GM23338 (cell line): ENCODE data around the gene DACH1. TPM values are rescaled to one million over a fixed set of nuclear protein-coding genes. Genes with fewer than 3 reads are reported as not detected.

Source experiments
- ATAC-seq: fragments of 200-7000 bp; cut with Tn5 transposase; 3 replicates; pipeline ENCODE4 v1.9.1; 2020
- DNase-seq: peaks from one replicate; pipeline ENCODE4 v3.0.0-alpha.2; 2015; ENCODE audit warnings: low spot score
- H2AFZ ChIP-seq: fragments of 200-600 bp; sonication (generic); 2 replicates; pipeline ENCODE4 v1.8.0; 2016; ENCODE audit warnings: antibody characterized with exemption, mild to moderate bottlenecking, moderate library complexity
- H3F3A ChIP-seq: fragments of 200-600 bp; sonication (generic); replicated peaks from 2 replicates; pipeline ENCODE4 v1.8.0; 2017; ENCODE audit warnings: antibody characterized with exemption, mixed run types, low read depth
- H3K27ac ChIP-seq: fragments of 200-600 bp; sonication (generic); 2 replicates; pipeline ENCODE4 v1.6.1; 2016; ENCODE audit warnings: low read depth
- H3K27me3 ChIP-seq: fragments of 200-600 bp; sonication (generic); 2 replicates; pipeline ENCODE4 v1.8.0; 2016; ENCODE audit warnings: mild to moderate bottlenecking, mixed run types, moderate library complexity; ENCODE audit not compliant: insufficient read depth
- H3K36me3 ChIP-seq: fragments of 200-600 bp; sonication (generic); 2 replicates; pipeline ENCODE4 v1.8.0; 2016; ENCODE audit warnings: mild to moderate bottlenecking; ENCODE audit not compliant: insufficient read depth
- H3K4me1 ChIP-seq: fragments of 200-600 bp; sonication (generic); 2 replicates; pipeline ENCODE4 v1.8.0; 2016; ENCODE audit warnings: mild to moderate bottlenecking, moderate library complexity; ENCODE audit not compliant: insufficient read depth
- H3K4me2 ChIP-seq: fragments of 200-600 bp; sonication (generic); 2 replicates; pipeline ENCODE4 v1.7.1; 2017; ENCODE audit warnings: mixed run types
- H3K4me3 ChIP-seq: fragments of 200-600 bp; sonication (generic); 2 replicates; pipeline ENCODE4 v1.6.1; 2016; ENCODE audit warnings: mixed run types
- H3K79me2 ChIP-seq: fragments of 200-600 bp; sonication (generic); replicated peaks from 2 replicates; pipeline ENCODE4 v1.8.0; 2017; ENCODE audit warnings: mild to moderate bottlenecking; ENCODE audit not compliant: insufficient read depth
- H3K9me2 ChIP-seq: fragments of 200-600 bp; sonication (generic); 2 replicates; pipeline ENCODE4 v1.8.0; 2017; ENCODE audit not compliant: insufficient read depth
- H4K20me1 ChIP-seq: fragments of 200-600 bp; sonication (generic); replicated peaks from 2 replicates; pipeline ENCODE4 v1.8.0; 2017; ENCODE audit warnings: mild to moderate bottlenecking; ENCODE audit not compliant: insufficient read depth
- H3K27ac Mint-ChIP-seq: 2 replicates; pipeline ENCODE4 v1.8.0; 2020; ENCODE audit warnings: inconsistent platforms, mild to moderate bottlenecking, moderate library complexity, mixed read lengths
- H3K27me3 Mint-ChIP-seq: 3 replicates; pipeline ENCODE4 v1.8.0; 2022; ENCODE audit warnings: low read depth, mild to moderate bottlenecking, moderate library complexity, mixed read lengths, inconsistent platforms; ENCODE audit not compliant: insufficient read depth, poor library complexity
- H3K36me3 Mint-ChIP-seq: 3 replicates; pipeline ENCODE4 v1.8.0; 2021; ENCODE audit warnings: low read depth, mild to moderate bottlenecking, inconsistent platforms, moderate library complexity, mixed read lengths
- H3K4me1 Mint-ChIP-seq: 3 replicates; pipeline ENCODE4 v1.8.0; 2020; ENCODE audit warnings: mild to moderate bottlenecking, inconsistent platforms, mixed read lengths
- H3K4me3 Mint-ChIP-seq: 3 replicates; pipeline ENCODE4 v1.8.0; 2021; ENCODE audit warnings: moderate library complexity, mild to moderate bottlenecking, inconsistent platforms, mixed read lengths
- H3K9me3 Mint-ChIP-seq: 3 replicates; pipeline ENCODE4 v1.8.0; 2020; ENCODE audit warnings: moderate library complexity, mild to moderate bottlenecking, inconsistent platforms, mixed read lengths
- CREB1 ChIP-seq: fragments of 250-450 bp; sonication (Bioruptor Pico); IDR thresholded peaks from 2 replicates; pipeline ENCODE4 v1.5.0; 2020; ENCODE audit warnings: low read depth, mild to moderate bottlenecking, moderate library complexity
- ETS1 ChIP-seq: IDR thresholded peaks from 2 replicates; pipeline ENCODE4 v1.6.1; 2016; ENCODE audit warnings: antibody characterized with exemption
- EZH2 ChIP-seq: fragments of 200-600 bp; sonication (generic); IDR thresholded peaks from one replicate; pipeline ENCODE4 v1.8.0; 2017; ENCODE audit warnings: antibody characterized with exemption, mild to moderate bottlenecking, low read depth; ENCODE audit not compliant: unreplicated experiment
- EZH2phosphoT487 ChIP-seq: fragments of 200-600 bp; sonication (generic); IDR thresholded peaks from one replicate; pipeline ENCODE4 v1.8.1; 2018; ENCODE audit warnings: antibody characterized with exemption; ENCODE audit not compliant: unreplicated experiment
- JUNB ChIP-seq: IDR thresholded peaks from one replicate; pipeline ENCODE4 v1.6.1; 2016; ENCODE audit warnings: antibody characterized with exemption; ENCODE audit not compliant: unreplicated experiment
- NANOG ChIP-seq: IDR thresholded peaks from 2 replicates; pipeline ENCODE4 v1.6.1; 2016; ENCODE audit warnings: antibody characterized with exemption, borderline replicate concordance
- POLR2AphosphoS5 ChIP-seq: IDR thresholded peaks from 2 replicates; pipeline ENCODE4 v1.6.1; 2016; ENCODE audit warnings: antibody characterized with exemption, low read depth
- REST ChIP-seq: IDR thresholded peaks from one replicate; pipeline ENCODE4 v1.6.1; 2018; ENCODE audit warnings: antibody characterized with exemption; ENCODE audit not compliant: unreplicated experiment
- STAT1 ChIP-seq: IDR thresholded peaks from one replicate; pipeline ENCODE4 v1.6.1; 2016; ENCODE audit warnings: antibody characterized with exemption; ENCODE audit not compliant: unreplicated experiment
- ZNF114 ChIP-seq: fragments of 250-450 bp; sonication (Bioruptor Pico); IDR thresholded peaks from 2 replicates; pipeline ENCODE4 v1.5.0; 2020; ENCODE audit warnings: mild to moderate bottlenecking, moderate library complexity
- ZNF331 ChIP-seq: fragments of 250-450 bp; sonication (Bioruptor Pico); IDR thresholded peaks from 2 replicates; pipeline ENCODE4 v1.5.0; 2020; ENCODE audit warnings: low read depth, mild to moderate bottlenecking, moderate library complexity
- polyA plus RNA-seq: library from polyadenylated mRNA; unstranded; fragments of >200 nt; fragmentation: Nextera tagmentation; extraction: Ambion mirVana; gene quantifications from 2 replicates; pipeline ENCODE4 v1.2.1, GENCODE V29; 2016
- total RNA-seq: library from RNA; depleted of rRNA; stranded (reverse); fragments of >200 nt; shearing (Covaris generic); gene quantifications from 2 replicates; pipeline ENCODE4 v1.2.3, GENCODE V29; 2014
- TF ChIP-seq, protein P1 (sequence below): fragments of 250-450 bp; sonication (Bioruptor Pico); IDR thresholded peaks from 2 replicates; pipeline ENCODE4 v1.5.0; 2020; ENCODE audit warnings: mild to moderate bottlenecking, moderate library complexity
- TF ChIP-seq, protein P2 (sequence below), 2 experiments: fragments of 200-600 bp in 1 of 2; sonication (generic) in 1 of 2; conservative IDR thresholded peaks; 2 replicates each; pipeline versions ENCODE4 v1.5.1 to v1.6.1; 2016 to 2017; ENCODE audit warnings: antibody characterized with exemption in 2 of 2, low read depth in 2 of 2, mild to moderate bottlenecking in 2 of 2, moderate library complexity in 1 of 2

The DACH1 gene
- total and polyA plus RNA-seq, 2 experiments from 2014 or later: 0.45 to 0.57 TPM

GRCh38 chr13:71619096-71619495, 247.9 kb downstream of the DACH1 start:
- DNase-seq: no peak
- Mint-ChIP-seq H3K27me3 (no peaks in the 10 kb centered on the region), H3K4me3 (no peak overlapping the region), H3K27ac (no peak overlapping the region), H3K36me3 (no peaks in the 10 kb centered on the region), H3K9me3 (no peaks in the 10 kb centered on the region), H3K4me1 (peaks cover 12% of the 10 kb centered on the region)
- no peaks in the 10 kb centered on the region for H3K9me2 ChIP-seq
- no peak overlapping the region for H2AFZ ChIP-seq
- no peaks in the 10 kb centered on the region for H4K20me1 ChIP-seq
- no peaks in the 10 kb centered on the region for H3K36me3 ChIP-seq
- ATAC-seq: no peak
- 0 out of 2 replicates have a peak, but pooled peaks cover 6% of the 10 kb centered on the region for H3K4me1 ChIP-seq
- no peak overlapping the region for H3K27ac ChIP-seq
- H3K27me3 ChIP-seq: no peaks in the 10 kb centered on the region
- H3K4me2 ChIP-seq: no peak overlapping the region
- no peaks in the 10 kb centered on the region for H3K79me2 ChIP-seq
- H3K4me3 ChIP-seq: no peak overlapping the region
- no peak for TF ChIP-seq STAT1
- TF ChIP-seq ZNF331 (CRISPR knock-in tag): no peak
- no peak for TF ChIP-seq NANOG
- TF ChIP-seq REST: no peak
- TF ChIP-seq CREB1 (CRISPR knock-in tag): no peak
- no peak for TF ChIP-seq EZH2
- TF ChIP-seq JUNB: no peak
- TF ChIP-seq, protein P1, sequence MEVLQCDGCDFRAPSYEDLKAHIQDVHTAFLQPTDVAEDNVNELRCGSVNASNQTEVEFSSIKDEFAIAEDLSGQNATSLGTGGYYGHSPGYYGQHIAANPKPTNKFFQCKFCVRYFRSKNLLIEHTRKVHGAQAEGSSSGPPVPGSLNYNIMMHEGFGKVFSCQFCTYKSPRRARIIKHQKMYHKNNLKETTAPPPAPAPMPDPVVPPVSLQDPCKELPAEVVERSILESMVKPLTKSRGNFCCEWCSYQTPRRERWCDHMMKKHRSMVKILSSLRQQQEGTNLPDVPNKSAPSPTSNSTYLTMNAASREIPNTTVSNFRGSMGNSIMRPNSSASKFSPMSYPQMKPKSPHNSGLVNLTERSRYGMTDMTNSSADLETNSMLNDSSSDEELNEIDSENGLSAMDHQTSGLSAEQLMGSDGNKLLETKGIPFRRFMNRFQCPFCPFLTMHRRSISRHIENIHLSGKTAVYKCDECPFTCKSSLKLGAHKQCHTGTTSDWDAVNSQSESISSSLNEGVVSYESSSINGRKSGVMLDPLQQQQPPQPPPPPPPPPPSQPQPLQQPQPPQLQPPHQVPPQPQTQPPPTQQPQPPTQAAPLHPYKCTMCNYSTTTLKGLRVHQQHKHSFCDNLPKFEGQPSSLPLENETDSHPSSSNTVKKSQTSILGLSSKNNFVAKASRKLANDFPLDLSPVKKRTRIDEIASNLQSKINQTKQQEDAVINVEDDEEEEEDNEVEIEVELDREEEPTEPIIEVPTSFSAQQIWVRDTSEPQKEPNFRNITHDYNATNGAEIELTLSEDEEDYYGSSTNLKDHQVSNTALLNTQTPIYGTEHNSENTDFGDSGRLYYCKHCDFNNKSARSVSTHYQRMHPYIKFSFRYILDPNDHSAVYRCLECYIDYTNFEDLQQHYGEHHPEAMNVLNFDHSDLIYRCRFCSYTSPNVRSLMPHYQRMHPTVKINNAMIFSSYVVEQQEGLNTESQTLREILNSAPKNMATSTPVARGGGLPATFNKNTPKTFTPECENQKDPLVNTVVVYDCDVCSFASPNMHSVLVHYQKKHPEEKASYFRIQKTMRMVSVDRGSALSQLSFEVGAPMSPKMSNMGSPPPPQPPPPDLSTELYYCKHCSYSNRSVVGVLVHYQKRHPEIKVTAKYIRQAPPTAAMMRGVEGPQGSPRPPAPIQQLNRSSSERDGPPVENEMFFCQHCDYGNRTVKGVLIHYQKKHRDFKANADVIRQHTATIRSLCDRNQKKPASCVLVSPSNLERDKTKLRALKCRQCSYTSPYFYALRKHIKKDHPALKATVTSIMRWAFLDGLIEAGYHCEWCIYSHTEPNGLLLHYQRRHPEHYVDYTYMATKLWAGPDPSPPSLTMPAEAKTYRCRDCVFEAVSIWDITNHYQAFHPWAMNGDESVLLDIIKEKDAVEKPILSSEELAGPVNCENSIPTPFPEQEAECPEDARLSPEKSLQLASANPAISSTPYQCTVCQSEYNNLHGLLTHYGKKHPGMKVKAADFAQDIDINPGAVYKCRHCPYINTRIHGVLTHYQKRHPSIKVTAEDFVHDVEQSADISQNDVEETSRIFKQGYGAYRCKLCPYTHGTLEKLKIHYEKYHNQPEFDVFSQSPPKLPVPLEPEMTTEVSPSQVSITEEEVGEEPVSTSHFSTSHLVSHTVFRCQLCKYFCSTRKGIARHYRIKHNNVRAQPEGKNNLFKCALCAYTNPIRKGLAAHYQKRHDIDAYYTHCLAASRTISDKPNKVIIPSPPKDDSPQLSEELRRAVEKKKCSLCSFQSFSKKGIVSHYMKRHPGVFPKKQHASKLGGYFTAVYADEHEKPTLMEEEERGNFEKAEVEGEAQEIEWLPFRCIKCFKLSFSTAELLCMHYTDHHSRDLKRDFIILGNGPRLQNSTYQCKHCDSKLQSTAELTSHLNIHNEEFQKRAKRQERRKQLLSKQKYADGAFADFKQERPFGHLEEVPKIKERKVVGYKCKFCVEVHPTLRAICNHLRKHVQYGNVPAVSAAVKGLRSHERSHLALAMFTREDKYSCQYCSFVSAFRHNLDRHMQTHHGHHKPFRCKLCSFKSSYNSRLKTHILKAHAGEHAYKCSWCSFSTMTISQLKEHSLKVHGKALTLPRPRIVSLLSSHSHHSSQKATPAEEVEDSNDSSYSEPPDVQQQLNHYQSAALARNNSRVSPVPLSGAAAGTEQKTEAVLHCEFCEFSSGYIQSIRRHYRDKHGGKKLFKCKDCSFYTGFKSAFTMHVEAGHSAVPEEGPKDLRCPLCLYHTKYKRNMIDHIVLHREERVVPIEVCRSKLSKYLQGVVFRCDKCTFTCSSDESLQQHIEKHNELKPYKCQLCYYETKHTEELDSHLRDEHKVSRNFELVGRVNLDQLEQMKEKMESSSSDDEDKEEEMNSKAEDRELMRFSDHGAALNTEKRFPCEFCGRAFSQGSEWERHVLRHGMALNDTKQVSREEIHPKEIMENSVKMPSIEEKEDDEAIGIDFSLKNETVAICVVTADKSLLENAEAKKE (CRISPR knock-in tag): no peak
- TF ChIP-seq POLR2AphosphoS5: no peak
- TF ChIP-seq ETS1: no peak
- TF ChIP-seq ZNF114 (CRISPR knock-in tag): no peak
- TF ChIP-seq, protein P2, sequence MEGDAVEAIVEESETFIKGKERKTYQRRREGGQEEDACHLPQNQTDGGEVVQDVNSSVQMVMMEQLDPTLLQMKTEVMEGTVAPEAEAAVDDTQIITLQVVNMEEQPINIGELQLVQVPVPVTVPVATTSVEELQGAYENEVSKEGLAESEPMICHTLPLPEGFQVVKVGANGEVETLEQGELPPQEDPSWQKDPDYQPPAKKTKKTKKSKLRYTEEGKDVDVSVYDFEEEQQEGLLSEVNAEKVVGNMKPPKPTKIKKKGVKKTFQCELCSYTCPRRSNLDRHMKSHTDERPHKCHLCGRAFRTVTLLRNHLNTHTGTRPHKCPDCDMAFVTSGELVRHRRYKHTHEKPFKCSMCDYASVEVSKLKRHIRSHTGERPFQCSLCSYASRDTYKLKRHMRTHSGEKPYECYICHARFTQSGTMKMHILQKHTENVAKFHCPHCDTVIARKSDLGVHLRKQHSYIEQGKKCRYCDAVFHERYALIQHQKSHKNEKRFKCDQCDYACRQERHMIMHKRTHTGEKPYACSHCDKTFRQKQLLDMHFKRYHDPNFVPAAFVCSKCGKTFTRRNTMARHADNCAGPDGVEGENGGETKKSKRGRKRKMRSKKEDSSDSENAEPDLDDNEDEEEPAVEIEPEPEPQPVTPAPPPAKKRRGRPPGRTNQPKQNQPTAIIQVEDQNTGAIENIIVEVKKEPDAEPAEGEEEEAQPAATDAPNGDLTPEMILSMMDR (conservative IDR thresholded peaks at IDR 0.05; ENCODE audit: low read depth in 2 of 2): no peak
- TF ChIP-seq EZH2phosphoT487: no peak
- no peaks in the 10 kb centered on the region for H3F3A ChIP-seq
